Testis (tissue), 2 donors: ENCODE results near the gene ITGA8.
"Not testable (repeated sequence)": the region's sequence is repeated elsewhere in the genome, so short reads cannot be mapped to it uniquely, and the experiment has no call there.

Source experiments
- CTCF ChIP-seq, 3 experiments: fragments of 450-650 bp in 2 of 3; fragments of 200-600 bp in 1 of 3; sonication (generic) in 1 of 3; IDR thresholded peaks; one replicate each; pipeline ENCODE4 v1.5.1; 2016 to 2019; ENCODE audit warnings: antibody characterized with exemption in 3 of 3, mild to moderate bottlenecking in 2 of 3, moderate library complexity in 1 of 3
- POLR2A ChIP-seq: fragments of 450-650 bp; IDR thresholded peaks from one replicate; pipeline ENCODE4 v1.6.1; 2017; ENCODE audit warnings: antibody characterized with exemption, mild to moderate bottlenecking, moderate library complexity

DNA sequence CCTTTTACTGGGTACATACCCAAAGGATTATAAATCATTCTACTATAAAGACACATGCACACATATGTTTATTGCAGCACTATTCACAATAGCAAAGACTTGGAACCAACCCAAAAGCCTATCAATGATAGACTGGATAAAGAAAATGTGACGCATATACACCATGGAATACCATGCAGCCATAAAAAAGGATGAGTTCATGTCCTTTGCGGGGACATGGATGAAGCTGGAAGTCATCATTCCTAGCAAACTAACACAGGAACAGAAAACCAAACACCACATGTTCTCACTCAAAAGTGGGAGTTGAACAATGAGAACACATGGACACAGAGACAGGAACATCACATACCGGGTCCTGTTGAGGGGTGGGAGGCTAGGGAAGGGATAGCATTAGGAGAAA, 88.5 kb downstream of the ITGA8 start:
- not testable (repeated sequence) for TF ChIP-seq CTCF (IDR thresholded peaks at IDR 0.05); POLR2A
